SJCRH30 (cell line): ENCODE results near the gene PARP12. TPM values are rescaled to one million over a fixed set of nuclear protein-coding genes. Genes with fewer than 3 reads are reported as not detected.

ENCODE experiments used
- DNase-seq, 2 experiments: peaks; one replicate each; pipeline ENCODE4 v3.0.0-alpha.2; 2015 to 2020
- H3K27ac ChIP-seq: fragments of 250-450 bp; sonication (Bioruptor Pico); 2 replicates; pipeline ENCODE4 v1.5.1; 2020; ENCODE audit warnings: mild to moderate bottlenecking, moderate library complexity
- H3K27me3 ChIP-seq: fragments of 250-450 bp; sonication (Bioruptor Pico); 2 replicates; pipeline ENCODE4 v1.5.1; 2020; ENCODE audit warnings: mild to moderate bottlenecking, moderate library complexity
- H3K36me3 ChIP-seq: fragments of 250-450 bp; sonication (Bioruptor Pico); 2 replicates; pipeline ENCODE4 v1.5.1; 2020; ENCODE audit warnings: mild to moderate bottlenecking, moderate library complexity
- H3K4me1 ChIP-seq: fragments of 250-450 bp; sonication (Bioruptor Pico); 2 replicates; pipeline ENCODE4 v1.5.1; 2020; ENCODE audit warnings: mild to moderate bottlenecking, moderate library complexity
- H3K4me3 ChIP-seq: fragments of 250-450 bp; sonication (Bioruptor Pico); 2 replicates; pipeline ENCODE4 v1.5.1; 2020; ENCODE audit warnings: mild to moderate bottlenecking, moderate library complexity
- H3K9me3 ChIP-seq: fragments of 250-450 bp; sonication (Bioruptor Pico); replicated peaks from 2 replicates; pipeline ENCODE4 v1.5.1; 2020; ENCODE audit warnings: mild to moderate bottlenecking, moderate library complexity
- total RNA-seq: library from RNA; depleted of rRNA; stranded (reverse); fragments of >200 nt; shearing (Covaris generic); gene quantifications from 2 replicates; pipeline ENCODE4 v1.2.3, GENCODE V29; 2014

PARP12 gene
- total RNA-seq, 1 experiment from 2014 or later = not detected

- DNase-seq = no peak
- no peaks in the 10 kb centered on the region for H3K4me1 ChIP-seq
- no peak overlapping the region for H3K4me3 ChIP-seq
- no peaks in the 10 kb centered on the region for H3K9me3 ChIP-seq
- H3K27me3 ChIP-seq = peaks cover 3% of the 10 kb centered on the region; the same call in 1 of the 2 replicates
- H3K27ac ChIP-seq = no peak overlapping the region
- no peaks in the 10 kb centered on the region for H3K36me3 ChIP-seq
Measured at GRCh38 chr7:140033779-140034363, 28.9 kb downstream of the PARP12 start.

GRCh38 chr7:140033036-140033435 is 29.7 kb downstream of the PARP12 start:
- Histone ChIP-seq H3K9me3 (no peaks in the 10 kb centered on the region), H3K4me1 (no peaks in the 10 kb centered on the region), H3K27ac (no peak overlapping the region), H3K36me3 (no peaks in the 10 kb centered on the region), H3K4me3 (no peak overlapping the region), H3K27me3 (peaks cover 3% of the 10 kb centered on the region; the same call in 1 of the 2 replicates)
- no peak for DNase-seq

- Histone ChIP-seq H3K27me3 (0 out of 2 replicates have a peak, but pooled peaks cover 3% of the 10 kb centered on the region), H3K36me3 (no peaks in the 10 kb centered on the region), H3K4me3 (no peak overlapping the region), H3K9me3 (no peaks in the 10 kb centered on the region), H3K27ac (no peak overlapping the region), H3K4me1 (no peaks in the 10 kb centered on the region)
- no peak for DNase-seq
Measured at GRCh38 chr7:140031364-140031763, 31.4 kb downstream of the PARP12 start.

GRCh38 chr7:140029072-140029471 is 33.7 kb downstream of the PARP12 start:
- no peaks in the 10 kb centered on the region for H3K4me1 ChIP-seq
- H3K27me3 ChIP-seq = 0 out of 2 replicates have a peak, but pooled peaks cover 3% of the 10 kb centered on the region
- H3K27ac ChIP-seq = no peak overlapping the region

GRCh38 chr7:140028311-140028710 is 34.4 kb downstream of the PARP12 start:
- no peak for DNase-seq
- H3K4me3 ChIP-seq = no peak overlapping the region
- no peaks in the 10 kb centered on the region for H3K36me3 ChIP-seq
- no peaks in the 10 kb centered on the region for H3K4me1 ChIP-seq
- no peaks in the 10 kb centered on the region for H3K9me3 ChIP-seq
- no peak overlapping the region for H3K27ac ChIP-seq
- H3K27me3 ChIP-seq = 0 out of 2 replicates have a peak, but pooled peaks cover 3% of the 10 kb centered on the region

More at GRCh38 chr7:140029072-140029471, 33.7 kb downstream of the PARP12 start:
- DNase-seq = no peak
- H3K4me3 ChIP-seq = no peak overlapping the region
- no peaks in the 10 kb centered on the region for H3K9me3 ChIP-seq
- no peaks in the 10 kb centered on the region for H3K36me3 ChIP-seq

GRCh38 chr7:140027858-140028257 is 34.9 kb downstream of the PARP12 start:
- Histone ChIP-seq H3K4me1 (no peaks in the 10 kb centered on the region), H3K36me3 (no peaks in the 10 kb centered on the region), H3K4me3 (no peak overlapping the region), H3K9me3 (no peaks in the 10 kb centered on the region), H3K27ac (no peak overlapping the region), H3K27me3 (0 out of 2 replicates have a peak, but pooled peaks cover 3% of the 10 kb centered on the region)
- no peak for DNase-seq

GRCh38 chr7:140026935-140027334 is 35.8 kb downstream of the PARP12 start:
- DNase-seq = no peak
- no peaks in the 10 kb centered on the region for H3K4me1 ChIP-seq
- H3K27me3 ChIP-seq = 0 out of 2 replicates have a peak, but pooled peaks cover 3% of the 10 kb centered on the region
- no peaks in the 10 kb centered on the region for H3K9me3 ChIP-seq
- H3K36me3 ChIP-seq = no peaks in the 10 kb centered on the region
- H3K27ac ChIP-seq = no peak overlapping the region
- no peak overlapping the region for H3K4me3 ChIP-seq

GRCh38 chr7:140025814-140026433 is 36.8 kb downstream of the PARP12 start:
- no peaks in the 10 kb centered on the region for H3K36me3 ChIP-seq
- no peak overlapping the region for H3K27ac ChIP-seq
- H3K9me3 ChIP-seq = no peaks in the 10 kb centered on the region
- H3K4me3 ChIP-seq = no peak overlapping the region
- no peak for DNase-seq
- no peaks in the 10 kb centered on the region for H3K4me1 ChIP-seq
- H3K27me3 ChIP-seq = 0 out of 2 replicates have a peak, but pooled peaks cover 3% of the 10 kb centered on the region

GRCh38 chr7:140025241-140025640 is 37.5 kb downstream of the PARP12 start:
- H3K4me3 ChIP-seq = no peak overlapping the region
- 0 out of 2 replicates have a peak, but pooled peaks cover 3% of the 10 kb centered on the region for H3K27me3 ChIP-seq
- DNase-seq = no peak
- H3K36me3 ChIP-seq = no peaks in the 10 kb centered on the region
- no peaks in the 10 kb centered on the region for H3K9me3 ChIP-seq
- no peaks in the 10 kb centered on the region for H3K4me1 ChIP-seq
- no peak overlapping the region for H3K27ac ChIP-seq

- no peak for DNase-seq
- Histone ChIP-seq H3K27ac (no peak overlapping the region), H3K36me3 (no peaks in the 10 kb centered on the region)
Measured at GRCh38 chr7:140024585-140024984, 38.2 kb downstream of the PARP12 start.

GRCh38 chr7:140023728-140024127 is 39.0 kb downstream of the PARP12 start:
- no peak for DNase-seq
- Histone ChIP-seq H3K4me3 (no peak overlapping the region), H3K9me3 (no peaks in the 10 kb centered on the region), H3K36me3 (no peaks in the 10 kb centered on the region), H3K4me1 (no peaks in the 10 kb centered on the region), H3K27ac (no peak overlapping the region), H3K27me3 (no peaks in the 10 kb centered on the region)

More at GRCh38 chr7:140024585-140024984, 38.2 kb downstream of the PARP12 start:
- Histone ChIP-seq H3K27me3 (0 out of 2 replicates have a peak, but pooled peaks cover 3% of the 10 kb centered on the region), H3K4me3 (no peak overlapping the region), H3K9me3 (no peaks in the 10 kb centered on the region), H3K4me1 (no peaks in the 10 kb centered on the region)

- H3K4me3 ChIP-seq = no peak overlapping the region
- H3K9me3 ChIP-seq = no peaks in the 10 kb centered on the region
- H3K36me3 ChIP-seq = no peaks in the 10 kb centered on the region
- no peaks in the 10 kb centered on the region for H3K27me3 ChIP-seq
- no peak for DNase-seq
- H3K27ac ChIP-seq = no peak overlapping the region
- H3K4me1 ChIP-seq = no peaks in the 10 kb centered on the region
Measured at GRCh38 chr7:140022582-140023211, 40.1 kb downstream of the PARP12 start.

- Histone ChIP-seq H3K9me3 (no peaks in the 10 kb centered on the region), H3K4me3 (no peak overlapping the region), H3K27me3 (no peaks in the 10 kb centered on the region; the same call in 1 of the 2 replicates), H3K4me1 (no peaks in the 10 kb centered on the region), H3K27ac (no peak overlapping the region), H3K36me3 (no peaks in the 10 kb centered on the region)
- no peak for DNase-seq
Measured at GRCh38 chr7:140021603-140022002, 41.1 kb downstream of the PARP12 start.

GRCh38 chr7:140019606-140020005 is 43.1 kb downstream of the PARP12 start:
- H3K4me3 ChIP-seq = no peak overlapping the region
- H3K9me3 ChIP-seq = no peaks in the 10 kb centered on the region
- DNase-seq = no peak
- H3K36me3 ChIP-seq = no peaks in the 10 kb centered on the region
- H3K27me3 ChIP-seq = peaks cover 3% of the 10 kb centered on the region; the same call in 1 of the 2 replicates
- H3K27ac ChIP-seq = no peak overlapping the region
- H3K4me1 ChIP-seq = no peaks in the 10 kb centered on the region

- Histone ChIP-seq H3K4me3 (no peak overlapping the region), H3K36me3 (no peaks in the 10 kb centered on the region), H3K9me3 (no peaks in the 10 kb centered on the region), H3K4me1 (no peaks in the 10 kb centered on the region), H3K27ac (no peak overlapping the region), H3K27me3 (peaks cover 3% of the 10 kb centered on the region; the same call in 1 of the 2 replicates)
- DNase-seq = no peak
Measured at GRCh38 chr7:140019172-140019571, 43.6 kb downstream of the PARP12 start.
